ENCODE results near the gene KCMF1. TPM values are rescaled to one million over a fixed set of nuclear protein-coding genes. Genes with fewer than 3 reads are reported as not detected.
A peak's percentile ranks its signal among the peaks of the same experiment; 100 is the strongest.

The KCMF1 gene
- total and polyA plus RNA-seq, 2 experiments from 2014 or later = 30.7 to 47.8 TPM

DNA sequence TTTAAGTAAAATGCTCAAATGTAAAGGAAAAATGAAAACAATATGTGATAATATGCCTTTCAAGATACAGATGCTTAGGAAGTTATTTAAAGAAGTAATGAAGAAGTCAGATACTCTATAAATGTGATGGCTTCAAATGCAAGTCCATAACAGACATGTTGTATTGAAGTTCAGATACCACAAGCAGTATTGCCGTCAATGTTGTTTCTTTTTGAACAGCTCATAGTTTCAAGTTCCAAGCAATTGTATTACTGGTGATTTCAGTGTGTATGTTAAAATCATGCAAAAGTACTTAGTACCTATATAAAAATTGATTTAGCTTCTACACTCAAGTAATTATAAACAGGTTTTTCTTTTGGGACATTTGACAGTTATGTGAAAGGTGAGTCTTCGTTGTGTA lies 24.9 kb downstream of the KCMF1 start:
- Histone ChIP-seq H3K4me1 (ENCODE audit: low read depth) (peaks cover 4% of the 10 kb centered on the region), H3K4me3 (no peak overlapping the region), H3K27ac (peak overlapping the region; percentile 7), H3K27me3 (no peaks in the 10 kb centered on the region), H3K36me3 (no peaks in the 10 kb centered on the region), H3K9me3 (ENCODE audit: low read depth) (no peaks in the 10 kb centered on the region)
- TF ChIP-seq, protein P1, sequence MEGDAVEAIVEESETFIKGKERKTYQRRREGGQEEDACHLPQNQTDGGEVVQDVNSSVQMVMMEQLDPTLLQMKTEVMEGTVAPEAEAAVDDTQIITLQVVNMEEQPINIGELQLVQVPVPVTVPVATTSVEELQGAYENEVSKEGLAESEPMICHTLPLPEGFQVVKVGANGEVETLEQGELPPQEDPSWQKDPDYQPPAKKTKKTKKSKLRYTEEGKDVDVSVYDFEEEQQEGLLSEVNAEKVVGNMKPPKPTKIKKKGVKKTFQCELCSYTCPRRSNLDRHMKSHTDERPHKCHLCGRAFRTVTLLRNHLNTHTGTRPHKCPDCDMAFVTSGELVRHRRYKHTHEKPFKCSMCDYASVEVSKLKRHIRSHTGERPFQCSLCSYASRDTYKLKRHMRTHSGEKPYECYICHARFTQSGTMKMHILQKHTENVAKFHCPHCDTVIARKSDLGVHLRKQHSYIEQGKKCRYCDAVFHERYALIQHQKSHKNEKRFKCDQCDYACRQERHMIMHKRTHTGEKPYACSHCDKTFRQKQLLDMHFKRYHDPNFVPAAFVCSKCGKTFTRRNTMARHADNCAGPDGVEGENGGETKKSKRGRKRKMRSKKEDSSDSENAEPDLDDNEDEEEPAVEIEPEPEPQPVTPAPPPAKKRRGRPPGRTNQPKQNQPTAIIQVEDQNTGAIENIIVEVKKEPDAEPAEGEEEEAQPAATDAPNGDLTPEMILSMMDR (IDR thresholded peaks at IDR 0.05; ENCODE audit: low read depth, low read length) = no peak
- DNase-seq (ENCODE audit: low read depth in 1 of 2, low spot score in 1 of 2) = no peak

DNA sequence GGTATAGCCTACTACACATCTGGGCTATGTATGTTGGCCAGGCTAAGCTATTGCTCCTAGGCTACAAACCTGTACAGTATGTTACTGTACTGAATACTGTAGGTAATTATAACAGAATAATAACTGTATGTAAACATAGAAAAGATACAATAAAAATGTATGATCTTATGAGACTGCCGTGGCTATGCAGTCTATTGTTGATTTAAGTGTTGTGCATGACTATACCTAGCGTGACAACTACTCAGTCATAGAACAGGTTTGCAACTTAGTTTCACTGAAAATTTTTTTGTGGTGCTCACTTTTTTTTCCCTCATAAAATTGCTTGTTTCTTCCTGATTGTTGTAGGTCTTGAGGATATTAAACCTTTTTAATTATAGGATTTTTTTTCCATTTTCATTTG lies 25.9 kb downstream of the KCMF1 start:
- Histone ChIP-seq H3K4me1 (ENCODE audit: low read depth) (peaks cover 4% of the 10 kb centered on the region), H3K36me3 (no peaks in the 10 kb centered on the region), H3K9me3 (ENCODE audit: low read depth) (no peaks in the 10 kb centered on the region), H3K27ac (no peak overlapping the region), H3K27me3 (no peaks in the 10 kb centered on the region), H3K4me3 (no peak overlapping the region)
- TF ChIP-seq, protein P1 (IDR thresholded peaks at IDR 0.05; ENCODE audit: low read depth, low read length) = no peak
- DNase-seq (ENCODE audit: low read depth in 1 of 2, low spot score in 1 of 2) = no peak

DNA sequence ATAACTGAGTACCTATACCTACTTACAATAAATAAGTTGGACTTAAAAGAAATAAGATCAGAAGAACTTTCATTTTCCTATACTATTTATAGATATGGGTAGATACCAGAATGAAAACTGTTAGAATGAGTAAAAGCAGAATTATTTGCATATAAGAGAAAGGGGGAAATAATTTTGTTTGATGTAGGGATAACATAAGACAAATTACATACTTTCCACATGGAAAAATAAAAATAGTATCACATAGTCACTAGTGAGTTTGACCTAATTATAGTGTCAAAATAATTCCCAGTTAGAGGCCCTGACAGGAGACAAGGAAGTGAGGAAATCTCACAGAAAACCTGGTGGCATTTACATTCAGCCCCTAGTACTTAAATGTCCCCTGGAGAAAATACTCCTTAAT lies 28.6 kb downstream of the KCMF1 start:
- no peaks in the 10 kb centered on the region for H3K9me3 ChIP-seq (ENCODE audit: low read depth)
- H3K27ac ChIP-seq = peak overlapping the region; percentile 31
- TF ChIP-seq, protein P1 (IDR thresholded peaks at IDR 0.05; ENCODE audit: low read depth, low read length) = no peak
- no peak for DNase-seq (ENCODE audit: low read depth in 1 of 2, low spot score in 1 of 2)
- no peaks in the 10 kb centered on the region for H3K27me3 ChIP-seq
- peaks cover 4% of the 10 kb centered on the region for H3K4me1 ChIP-seq (ENCODE audit: low read depth)
- no peak overlapping the region for H3K4me3 ChIP-seq
- no peaks in the 10 kb centered on the region for H3K36me3 ChIP-seq

DNA sequence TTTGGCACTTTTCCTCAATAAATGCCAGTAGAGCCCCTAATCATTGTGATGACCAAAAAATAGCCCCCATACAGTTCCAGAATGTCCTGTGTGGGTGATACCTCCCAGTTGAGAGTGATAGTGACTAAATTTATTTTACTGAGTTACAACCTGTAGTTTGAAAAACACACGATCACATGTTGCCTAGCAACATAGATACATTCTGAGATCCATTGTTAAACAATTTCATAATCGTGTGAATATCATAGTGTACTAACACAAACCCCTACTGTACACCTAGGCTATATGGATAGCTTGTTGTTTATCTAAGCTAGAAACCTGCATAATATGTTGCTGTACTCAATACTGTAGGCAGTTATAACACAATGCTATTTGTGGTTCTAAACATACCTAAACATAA lies 30.6 kb downstream of the KCMF1 start:
- no peak for DNase-seq (ENCODE audit: low read depth in 1 of 2, low spot score in 1 of 2)
- H3K27ac ChIP-seq = no peak overlapping the region
- peaks cover 4% of the 10 kb centered on the region for H3K4me1 ChIP-seq (ENCODE audit: low read depth)
- no peak overlapping the region for H3K4me3 ChIP-seq
- no peaks in the 10 kb centered on the region for H3K9me3 ChIP-seq (ENCODE audit: low read depth)
- TF ChIP-seq, protein P1 (IDR thresholded peaks at IDR 0.05; ENCODE audit: low read depth, low read length) = no peak
- H3K27me3 ChIP-seq = no peaks in the 10 kb centered on the region
- no peaks in the 10 kb centered on the region for H3K36me3 ChIP-seq

DNA sequence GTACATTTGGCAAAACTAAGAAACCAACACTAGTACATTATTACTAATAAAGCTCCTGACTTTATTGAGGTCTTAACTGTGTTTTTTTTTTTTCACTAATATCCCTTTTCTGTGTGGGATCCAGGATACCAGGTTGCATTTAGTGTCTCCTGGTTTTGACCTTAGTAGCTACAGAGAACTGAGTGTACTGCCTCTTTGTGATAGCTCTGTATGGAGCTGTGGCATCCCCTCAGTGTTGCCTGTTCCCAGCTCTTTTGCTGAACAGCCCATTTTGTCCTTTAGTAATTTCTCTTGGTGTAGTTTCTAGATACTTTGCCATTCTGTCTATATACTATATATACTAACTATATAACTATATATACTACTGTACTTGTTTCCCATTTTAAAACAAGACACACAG lies 31.6 kb downstream of the KCMF1 start:
- H3K9me3 ChIP-seq (ENCODE audit: low read depth) = no peaks in the 10 kb centered on the region
- no peak overlapping the region for H3K4me3 ChIP-seq
- TF ChIP-seq, protein P1 (IDR thresholded peaks at IDR 0.05; ENCODE audit: low read depth, low read length) = no peak
- no peak overlapping the region for H3K27ac ChIP-seq
- H3K4me1 ChIP-seq (ENCODE audit: low read depth) = peaks cover 4% of the 10 kb centered on the region
- no peak for DNase-seq (ENCODE audit: low read depth in 1 of 2, low spot score in 1 of 2)
- no peaks in the 10 kb centered on the region for H3K36me3 ChIP-seq
- no peaks in the 10 kb centered on the region for H3K27me3 ChIP-seq

DNA sequence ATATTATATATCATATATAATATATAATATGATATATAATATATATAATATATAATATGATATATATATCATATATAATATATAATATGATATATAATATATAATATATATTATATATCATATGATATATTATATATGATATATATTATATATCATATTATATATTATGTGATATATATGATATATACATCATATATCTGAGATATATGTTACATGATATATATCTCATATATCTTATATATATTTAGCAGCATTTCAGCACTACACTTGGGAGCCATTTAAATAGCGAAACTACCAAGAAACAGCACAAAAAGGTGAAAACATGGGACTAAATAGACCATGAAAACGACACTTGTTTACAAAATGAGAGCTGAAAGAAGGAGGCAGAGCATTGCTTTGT lies 37.3 kb downstream of the KCMF1 start:
- TF ChIP-seq, protein P1 (IDR thresholded peaks at IDR 0.05; ENCODE audit: low read depth, low read length) = no peak

More for the DNA sequence above, 37.3 kb downstream of the KCMF1 start:
- Histone ChIP-seq H3K27ac (no peak overlapping the region), H3K36me3 (peaks cover 3% of the 10 kb centered on the region), H3K4me1 (ENCODE audit: low read depth) (peaks cover 14% of the 10 kb centered on the region), H3K27me3 (no peaks in the 10 kb centered on the region), H3K4me3 (no peak overlapping the region), H3K9me3 (ENCODE audit: low read depth) (no peaks in the 10 kb centered on the region)
- no peak for DNase-seq (ENCODE audit: low read depth in 1 of 2, low spot score in 1 of 2)
